ENCODE data around the gene ITGB8. TPM values are rescaled to one million over a fixed set of nuclear protein-coding genes. Genes with fewer than 3 reads are reported as not detected.

Gene ITGB8
- total RNA-seq, 1 donor from 2014 or later, result 23.3 TPM

GRCh38 chr7:20442951-20443350, 112.3 kb downstream of the ITGB8 start:
- no peak for DNase-seq (ENCODE audit: extremely low spot score, unreplicated experiment)
- no peak overlapping the region for H3K27ac Mint-ChIP-seq
- H3K9me3 Mint-ChIP-seq, result peaks cover 10% of the 10 kb centered on the region
- H3K4me1 Mint-ChIP-seq (ENCODE audit: unreplicated experiment), result no peaks in the 10 kb centered on the region
- TF ChIP-seq, protein P1, sequence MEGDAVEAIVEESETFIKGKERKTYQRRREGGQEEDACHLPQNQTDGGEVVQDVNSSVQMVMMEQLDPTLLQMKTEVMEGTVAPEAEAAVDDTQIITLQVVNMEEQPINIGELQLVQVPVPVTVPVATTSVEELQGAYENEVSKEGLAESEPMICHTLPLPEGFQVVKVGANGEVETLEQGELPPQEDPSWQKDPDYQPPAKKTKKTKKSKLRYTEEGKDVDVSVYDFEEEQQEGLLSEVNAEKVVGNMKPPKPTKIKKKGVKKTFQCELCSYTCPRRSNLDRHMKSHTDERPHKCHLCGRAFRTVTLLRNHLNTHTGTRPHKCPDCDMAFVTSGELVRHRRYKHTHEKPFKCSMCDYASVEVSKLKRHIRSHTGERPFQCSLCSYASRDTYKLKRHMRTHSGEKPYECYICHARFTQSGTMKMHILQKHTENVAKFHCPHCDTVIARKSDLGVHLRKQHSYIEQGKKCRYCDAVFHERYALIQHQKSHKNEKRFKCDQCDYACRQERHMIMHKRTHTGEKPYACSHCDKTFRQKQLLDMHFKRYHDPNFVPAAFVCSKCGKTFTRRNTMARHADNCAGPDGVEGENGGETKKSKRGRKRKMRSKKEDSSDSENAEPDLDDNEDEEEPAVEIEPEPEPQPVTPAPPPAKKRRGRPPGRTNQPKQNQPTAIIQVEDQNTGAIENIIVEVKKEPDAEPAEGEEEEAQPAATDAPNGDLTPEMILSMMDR (conservative IDR thresholded peaks at IDR 0.05), result no peak
- no peaks in the 10 kb centered on the region for H3K27me3 Mint-ChIP-seq
- no peaks in the 10 kb centered on the region for H3K36me3 Mint-ChIP-seq
- no peak overlapping the region for H3K4me3 Mint-ChIP-seq

- TF ChIP-seq, protein P1 (conservative IDR thresholded peaks at IDR 0.05), result no peak
- Mint-ChIP-seq H3K27ac (no peak overlapping the region), H3K36me3 (no peaks in the 10 kb centered on the region), H3K4me1 (ENCODE audit: unreplicated experiment) (no peaks in the 10 kb centered on the region), H3K27me3 (no peaks in the 10 kb centered on the region), H3K9me3 (peaks cover 10% of the 10 kb centered on the region), H3K4me3 (no peak overlapping the region)
- no peak for DNase-seq (ENCODE audit: extremely low spot score, unreplicated experiment)
Measured at GRCh38 chr7:20444030-20444800, 113.5 kb downstream of the ITGB8 start.

GRCh38 chr7:20447021-20447650, 116.4 kb downstream of the ITGB8 start:
- Mint-ChIP-seq H3K27ac (no peak overlapping the region), H3K9me3 (peaks cover 5% of the 10 kb centered on the region), H3K36me3 (no peaks in the 10 kb centered on the region), H3K27me3 (no peaks in the 10 kb centered on the region), H3K4me3 (no peak overlapping the region), H3K4me1 (ENCODE audit: unreplicated experiment) (no peaks in the 10 kb centered on the region)
- DNase-seq (ENCODE audit: extremely low spot score, unreplicated experiment), result no peak
- TF ChIP-seq, protein P1 (conservative IDR thresholded peaks at IDR 0.05), result no peak

DNA sequence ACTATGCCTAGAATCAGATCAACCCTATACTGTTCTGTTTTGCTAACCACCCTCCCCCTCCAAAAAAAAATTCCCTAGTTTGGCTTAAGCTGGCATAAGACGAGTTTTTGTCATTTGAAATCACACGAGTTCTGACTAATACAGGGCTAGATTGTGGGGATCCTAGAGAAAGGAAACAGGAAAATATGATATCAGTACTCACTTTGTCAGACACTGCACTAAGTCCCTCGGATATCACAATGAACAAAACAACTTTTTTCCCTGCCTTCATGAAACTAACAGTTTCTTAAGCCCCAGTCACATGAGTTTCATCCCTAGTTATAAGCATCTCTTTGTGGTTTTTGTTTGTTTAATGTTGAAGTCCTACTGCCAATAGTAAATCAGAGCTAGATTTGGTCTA, 118.5 kb downstream of the ITGB8 start:
- Mint-ChIP-seq H3K4me1 (ENCODE audit: unreplicated experiment) (no peaks in the 10 kb centered on the region), H3K27ac (no peak overlapping the region), H3K36me3 (no peaks in the 10 kb centered on the region), H3K27me3 (no peaks in the 10 kb centered on the region), H3K4me3 (no peak overlapping the region), H3K9me3 (peaks cover 5% of the 10 kb centered on the region)
- TF ChIP-seq, protein P1 (conservative IDR thresholded peaks at IDR 0.05), result no peak
- no peak for DNase-seq (ENCODE audit: extremely low spot score, unreplicated experiment)

DNA sequence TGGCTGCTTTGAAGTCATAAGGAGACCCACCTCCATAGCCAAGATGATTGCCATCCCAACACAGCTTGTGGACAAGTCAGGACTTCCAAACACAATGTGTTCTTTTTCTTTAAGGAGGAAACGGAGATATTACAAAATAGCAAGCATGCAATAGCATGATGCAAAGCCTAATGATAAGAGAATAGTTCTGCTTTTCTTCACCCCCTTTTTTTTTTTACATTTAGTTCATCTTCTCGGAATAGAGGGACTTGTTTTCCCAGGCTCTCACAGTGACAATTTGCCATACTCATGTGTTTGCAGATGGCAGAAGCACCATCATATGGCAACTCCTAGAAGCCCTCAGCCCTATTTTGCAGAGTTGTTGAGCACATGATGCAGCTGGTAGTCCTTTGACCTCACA, 119.8 kb downstream of the ITGB8 start:
- DNase-seq (ENCODE audit: extremely low spot score, unreplicated experiment), result no peak
- no peaks in the 10 kb centered on the region for H3K36me3 Mint-ChIP-seq
- no peaks in the 10 kb centered on the region for H3K27me3 Mint-ChIP-seq
- H3K4me1 Mint-ChIP-seq (ENCODE audit: unreplicated experiment), result no peaks in the 10 kb centered on the region
- no peak overlapping the region for H3K4me3 Mint-ChIP-seq
- no peak overlapping the region for H3K27ac Mint-ChIP-seq
- TF ChIP-seq, protein P1 (conservative IDR thresholded peaks at IDR 0.05), result no peak
- no peaks in the 10 kb centered on the region for H3K9me3 Mint-ChIP-seq
